ENCODE results near the gene MROH2A.

MROH2A gene

DNA sequence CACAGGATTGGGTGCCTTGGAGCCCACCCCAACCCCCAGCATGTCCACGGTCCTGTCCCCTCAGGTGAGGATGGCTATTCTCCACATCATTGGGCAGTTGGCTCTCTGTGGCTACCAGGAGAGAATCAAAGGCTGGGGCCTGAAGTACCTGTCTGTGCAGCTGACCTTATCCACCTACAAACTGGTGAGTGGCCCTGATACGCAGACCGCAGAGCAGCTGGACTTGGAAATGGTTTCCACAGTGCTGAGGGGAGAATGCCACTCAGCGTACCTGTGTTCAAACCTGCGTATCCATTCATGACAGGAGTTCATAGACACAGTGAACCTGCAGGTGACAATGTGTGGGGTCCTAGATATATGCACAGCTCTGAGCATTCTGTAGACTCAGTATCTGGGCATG, 21.6 kb downstream of the MROH2A start:
- DNase-seq = no peak

DNA sequence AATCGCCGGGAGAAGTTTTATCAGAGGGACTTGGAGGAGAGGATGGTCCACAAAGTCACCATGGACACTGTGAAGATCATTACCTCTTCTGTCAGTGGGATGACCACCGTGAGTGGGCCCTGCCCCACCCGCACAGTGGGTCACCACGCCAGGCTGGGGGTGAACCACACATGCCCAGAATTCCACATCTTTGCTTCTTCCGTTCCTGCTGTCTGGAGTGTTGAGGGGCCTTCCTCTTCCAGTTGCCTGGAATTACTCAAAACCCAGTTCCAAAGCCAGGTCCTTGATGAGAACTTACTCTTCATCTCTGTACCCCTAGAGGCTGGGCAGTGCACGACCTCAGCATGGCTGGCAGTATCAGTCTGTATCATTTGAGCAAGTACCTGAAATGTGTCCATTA, 22.1 kb downstream of the MROH2A start:
- DNase-seq = no peak

DNA sequence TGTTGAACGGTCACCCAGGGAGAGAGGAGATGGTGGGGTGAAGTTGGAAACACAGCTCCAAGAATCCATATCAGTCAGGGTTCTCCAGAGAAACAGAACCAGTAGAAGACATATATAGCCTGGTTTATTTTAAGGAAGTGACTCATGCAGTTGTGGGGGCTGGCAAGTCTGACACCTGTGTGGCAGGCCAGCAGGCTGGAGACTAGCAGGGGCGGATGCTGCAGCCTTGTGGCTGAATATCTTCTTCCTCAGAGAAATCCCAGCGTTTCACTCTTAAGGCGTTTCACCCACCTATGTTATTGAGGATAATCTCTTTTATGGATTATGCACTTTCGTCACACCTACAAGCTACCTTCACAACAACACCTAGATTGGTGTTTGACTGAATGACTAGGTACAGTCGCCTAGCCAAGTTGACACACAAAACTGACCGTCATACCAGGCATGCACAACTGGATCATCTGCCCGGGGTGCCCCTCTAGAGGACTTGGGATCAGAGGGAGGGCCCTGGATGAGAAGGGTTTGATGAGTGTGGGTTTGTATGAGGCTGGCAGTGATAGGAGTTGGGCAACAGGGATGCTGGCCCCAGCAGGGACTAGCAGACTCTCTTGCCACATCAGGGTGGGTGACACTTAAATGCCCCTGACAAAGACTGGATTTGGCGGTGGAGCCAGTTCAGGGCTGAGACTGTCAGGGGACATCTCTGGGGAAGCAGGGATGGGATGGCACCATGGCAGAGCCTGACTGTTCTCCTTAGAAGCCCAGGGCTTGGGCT, 23.4 kb downstream of the MROH2A start:
- DNase-seq = no peak

DNA sequence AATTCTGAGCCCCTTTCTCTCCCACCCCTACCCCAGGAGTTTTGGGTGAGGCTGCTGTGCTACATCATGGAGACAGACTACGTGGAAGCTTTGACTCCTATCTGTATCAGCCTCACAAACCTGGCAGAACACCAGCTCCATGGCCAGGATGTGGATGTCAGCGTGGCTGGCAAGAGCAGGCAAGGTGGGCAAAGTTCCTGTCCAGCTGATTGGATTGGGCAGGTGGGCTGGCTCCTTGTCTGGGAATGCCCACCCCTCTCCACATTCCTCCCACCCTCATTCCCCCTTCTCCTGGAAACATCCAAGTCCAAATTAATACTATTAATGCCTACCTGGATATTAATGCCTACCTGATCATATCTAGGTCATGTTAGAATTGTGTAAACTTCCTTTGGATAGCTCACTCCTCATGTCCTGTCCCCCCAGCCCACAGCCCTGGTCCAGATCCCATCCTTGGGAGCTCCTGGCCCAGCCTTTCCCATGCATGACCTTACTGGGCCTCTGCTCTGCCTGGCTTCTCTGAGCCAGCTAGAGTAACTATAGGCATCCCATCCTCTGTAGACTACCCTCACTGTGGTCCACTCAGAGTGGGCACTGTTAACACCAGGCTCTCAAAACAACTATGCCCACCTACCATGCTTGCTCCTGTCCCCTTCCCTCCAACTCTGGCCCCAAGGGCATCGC, 24.1 kb downstream of the MROH2A start:
- DNase-seq = no peak

DNA sequence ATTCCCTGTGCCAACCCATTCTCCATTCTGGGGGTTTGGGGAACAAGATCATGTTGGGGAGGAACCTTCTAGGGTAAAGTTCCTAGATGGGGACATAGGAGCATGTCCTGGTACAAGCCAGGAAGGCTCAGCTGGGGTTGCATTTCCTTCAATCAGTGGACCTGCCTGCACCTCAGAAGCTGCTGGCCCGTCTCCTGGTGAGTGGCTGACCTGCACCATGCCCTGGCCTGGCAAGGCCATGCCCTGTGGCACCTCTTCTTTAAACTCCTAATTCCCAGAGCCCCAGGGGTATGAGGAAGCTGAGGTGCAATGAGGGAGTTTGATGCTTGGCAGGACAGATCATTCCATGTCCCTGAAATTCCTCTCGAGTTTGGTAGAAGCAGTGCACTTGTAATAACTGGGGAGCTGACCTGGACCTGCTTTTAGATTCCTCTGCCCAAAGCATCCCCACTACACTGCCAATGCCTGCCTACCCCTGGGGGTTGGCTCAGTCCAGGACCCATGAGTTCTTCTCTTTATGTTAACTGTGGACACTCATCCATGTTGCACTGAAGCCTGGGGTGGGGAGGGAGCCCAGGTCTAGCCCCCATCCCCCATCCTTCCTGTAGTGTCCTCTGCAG, 25.3 kb downstream of the MROH2A start:
- DNase-seq = no peak

DNA sequence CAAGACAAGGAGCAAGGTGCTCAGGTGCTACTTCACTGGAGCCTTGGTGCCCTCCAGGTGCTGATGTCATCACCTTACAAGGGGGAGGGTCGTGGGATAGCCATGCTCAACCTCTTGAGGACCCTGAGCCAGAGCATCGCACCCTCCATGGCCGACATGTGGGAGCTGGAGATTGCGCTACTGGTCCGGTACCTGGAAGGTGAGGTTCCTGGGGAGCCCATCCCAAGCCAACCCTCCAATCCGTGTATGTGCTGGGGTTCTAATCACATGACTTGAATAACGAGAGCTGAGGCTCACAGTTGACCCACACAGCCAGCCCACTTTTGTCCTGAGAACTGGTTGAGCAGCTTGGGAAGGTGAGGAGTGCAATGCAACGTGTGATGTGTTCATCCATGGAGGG, 25.9 kb downstream of the MROH2A start:
- DNase-seq = no peak

DNA sequence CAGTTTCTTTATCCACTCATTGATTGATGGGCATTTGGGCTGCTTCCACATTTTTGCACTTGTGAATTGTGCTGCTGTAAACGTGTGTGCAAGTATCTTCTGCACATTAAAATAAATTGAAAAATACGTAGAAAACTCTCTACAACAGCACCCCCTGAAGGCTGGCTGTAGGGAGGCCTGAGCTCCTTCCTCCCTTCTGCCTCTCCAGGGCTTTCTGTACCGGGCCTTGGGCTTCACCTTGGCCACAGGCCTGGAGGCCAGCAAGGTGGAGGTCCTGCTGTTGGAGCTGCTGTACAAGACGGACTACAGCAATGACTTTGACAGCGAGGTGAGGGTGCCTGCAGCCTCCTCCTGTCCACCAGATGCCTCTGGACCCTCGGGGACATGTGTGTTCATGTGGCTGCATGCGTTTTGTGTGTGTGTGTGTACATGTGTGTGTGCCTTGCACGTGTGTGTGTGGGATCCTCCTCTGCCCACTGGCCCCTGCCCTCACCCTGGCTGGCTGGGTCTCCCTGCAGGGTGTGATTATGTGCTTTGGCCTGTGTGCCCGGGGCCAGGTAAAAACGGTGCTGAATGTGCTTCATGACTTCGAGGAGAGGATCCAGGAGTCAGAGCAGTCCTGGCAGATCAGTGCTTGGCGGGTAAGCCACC, 29.2 kb downstream of the MROH2A start:
- DNase-seq = no peak

DNA sequence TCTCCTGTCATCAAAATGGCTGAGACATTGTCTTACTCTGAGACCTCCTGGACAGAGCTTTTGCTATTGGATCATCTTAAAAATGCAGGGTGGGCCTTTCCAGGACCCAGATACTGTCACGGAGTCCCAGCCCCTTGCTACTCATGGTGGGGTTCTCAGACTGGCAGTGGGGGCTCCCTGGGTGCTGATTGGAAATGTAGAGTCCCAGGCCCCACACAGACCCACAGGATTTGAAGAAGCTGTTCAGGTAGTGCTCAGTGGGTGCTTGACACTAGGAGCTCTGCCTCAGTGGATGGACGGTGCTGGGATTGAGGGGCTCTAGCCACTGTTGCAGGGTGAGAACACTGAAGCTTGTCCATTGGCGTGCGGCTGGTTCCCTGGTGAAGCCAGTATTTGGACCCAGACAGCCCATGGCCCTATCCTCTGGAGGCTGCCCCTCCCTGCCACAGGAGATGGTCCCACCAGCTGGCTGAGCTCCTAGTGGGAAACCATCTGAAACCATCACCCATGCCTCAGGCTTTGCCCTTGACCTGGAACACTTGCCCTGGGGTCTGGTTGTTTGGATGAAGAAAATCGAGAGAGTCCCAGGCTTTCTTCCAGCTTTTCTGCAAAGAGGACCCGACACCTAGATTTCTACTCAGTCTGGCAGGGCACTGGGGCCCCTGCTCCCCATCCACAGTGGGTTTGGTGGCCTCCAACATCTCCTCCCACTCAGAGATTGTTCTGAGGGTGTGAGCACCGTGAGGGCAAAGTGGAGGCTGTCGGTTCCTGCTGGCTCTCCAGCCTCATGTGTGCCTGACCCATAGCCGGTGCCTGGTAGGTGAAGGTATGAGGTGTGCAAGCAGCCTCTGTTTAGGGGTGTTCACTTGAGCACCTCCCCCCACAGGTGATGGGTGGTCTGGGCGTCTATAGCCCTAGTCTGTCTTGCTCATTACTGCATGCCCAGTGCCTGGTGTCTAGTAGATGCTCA, 30.1 kb downstream of the MROH2A start:
- DNase-seq = no peak

DNA sequence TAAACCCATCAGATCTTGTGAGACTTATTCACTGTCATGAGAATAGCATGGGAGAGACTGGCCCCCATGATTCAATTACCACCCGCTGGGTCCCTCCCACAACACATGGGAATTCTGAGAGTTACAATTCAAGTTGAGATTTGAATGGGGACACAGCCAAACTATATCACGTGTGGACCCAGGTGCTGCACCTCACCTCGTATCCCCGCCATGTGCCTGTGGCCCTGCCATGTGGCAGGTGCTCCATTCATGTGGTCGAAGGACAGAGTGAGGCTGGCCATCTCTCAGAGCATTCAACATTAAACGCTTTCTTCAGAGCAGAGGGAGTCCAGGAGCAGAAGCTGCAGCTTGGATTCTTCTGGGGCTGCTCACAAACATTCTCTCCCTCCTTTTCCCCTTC, 32.3 kb downstream of the MROH2A start:
- DNase-seq = no peak

DNA sequence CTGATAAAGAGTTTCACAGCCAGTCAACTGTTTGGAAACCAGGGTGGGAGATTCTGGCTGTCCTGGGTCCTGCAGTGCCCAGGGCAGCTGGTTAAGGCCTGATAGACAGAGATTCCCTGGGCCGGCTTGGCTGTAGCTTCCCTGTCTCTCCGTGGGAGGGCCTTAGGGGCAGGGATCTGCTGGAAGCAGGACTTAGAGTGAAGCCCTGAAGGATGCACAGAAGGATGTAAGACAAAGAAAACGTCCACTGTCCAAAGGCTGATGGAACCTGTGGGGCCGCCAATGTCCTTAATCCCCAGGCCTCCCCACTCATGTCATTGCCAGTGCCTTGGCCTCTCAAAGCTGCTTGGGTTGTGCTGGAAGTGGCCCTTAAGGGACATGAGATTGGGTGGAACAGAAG, 33.0 kb downstream of the MROH2A start:
- no peak for DNase-seq

DNA sequence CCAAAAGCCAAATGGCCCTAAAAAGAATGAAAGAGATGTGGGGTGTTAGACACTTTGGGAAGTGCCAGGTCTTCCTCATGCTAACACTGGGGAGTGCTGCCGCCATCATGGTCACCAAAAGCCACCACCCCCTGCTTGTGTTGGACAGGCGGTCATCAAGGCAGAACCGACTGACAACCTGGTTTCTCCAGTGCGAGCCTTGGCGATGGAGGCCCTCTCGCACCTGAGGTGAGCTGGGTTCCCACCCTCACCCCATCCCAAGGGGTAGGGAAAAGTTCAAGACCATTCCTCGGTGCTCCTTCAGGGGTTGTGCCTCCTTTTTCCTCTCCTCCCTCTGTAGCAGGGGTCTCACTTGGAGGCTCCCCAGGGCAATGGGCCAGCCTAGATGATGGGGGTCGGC, 33.6 kb downstream of the MROH2A start:
- DNase-seq = no peak

DNA sequence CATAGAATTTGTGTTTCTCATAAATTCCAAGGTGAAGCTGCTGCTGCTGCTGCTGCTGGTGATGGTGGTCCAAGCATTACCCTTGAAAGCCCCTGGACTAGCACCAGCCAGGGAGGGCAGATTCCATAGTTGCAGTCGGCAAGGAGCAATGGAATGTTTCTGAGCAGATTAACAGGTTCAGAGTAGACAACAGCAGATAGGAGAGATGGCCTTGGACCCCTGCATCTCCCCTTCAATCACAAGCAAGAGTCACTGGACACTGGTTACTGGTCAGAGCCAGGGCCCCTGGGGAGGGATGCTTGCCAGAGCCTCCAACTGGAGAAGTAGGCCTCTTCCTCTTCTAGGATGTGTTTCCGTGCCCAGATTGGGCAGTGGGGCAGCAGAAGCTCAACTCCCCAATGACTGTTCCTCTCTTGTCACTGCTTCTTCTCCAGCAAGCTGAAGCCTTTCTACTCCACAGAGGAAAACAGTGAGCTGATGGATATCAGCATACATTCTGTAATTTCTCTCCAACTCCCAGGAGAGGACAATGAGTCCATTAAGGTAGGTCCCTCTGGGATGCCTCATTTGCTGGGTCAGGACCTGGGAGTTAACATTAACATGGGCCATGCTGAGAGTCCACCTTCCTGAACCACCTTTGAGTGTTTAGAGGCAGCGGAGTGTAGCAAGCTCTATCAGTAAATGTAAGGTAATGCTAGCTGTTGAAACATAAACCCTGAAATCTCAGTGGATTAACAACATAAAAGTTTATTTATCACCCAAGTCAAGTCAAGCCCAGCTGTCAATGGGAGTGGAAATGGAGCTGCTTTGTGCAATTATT, 35.3 kb downstream of the MROH2A start:
- no peak for DNase-seq

DNA sequence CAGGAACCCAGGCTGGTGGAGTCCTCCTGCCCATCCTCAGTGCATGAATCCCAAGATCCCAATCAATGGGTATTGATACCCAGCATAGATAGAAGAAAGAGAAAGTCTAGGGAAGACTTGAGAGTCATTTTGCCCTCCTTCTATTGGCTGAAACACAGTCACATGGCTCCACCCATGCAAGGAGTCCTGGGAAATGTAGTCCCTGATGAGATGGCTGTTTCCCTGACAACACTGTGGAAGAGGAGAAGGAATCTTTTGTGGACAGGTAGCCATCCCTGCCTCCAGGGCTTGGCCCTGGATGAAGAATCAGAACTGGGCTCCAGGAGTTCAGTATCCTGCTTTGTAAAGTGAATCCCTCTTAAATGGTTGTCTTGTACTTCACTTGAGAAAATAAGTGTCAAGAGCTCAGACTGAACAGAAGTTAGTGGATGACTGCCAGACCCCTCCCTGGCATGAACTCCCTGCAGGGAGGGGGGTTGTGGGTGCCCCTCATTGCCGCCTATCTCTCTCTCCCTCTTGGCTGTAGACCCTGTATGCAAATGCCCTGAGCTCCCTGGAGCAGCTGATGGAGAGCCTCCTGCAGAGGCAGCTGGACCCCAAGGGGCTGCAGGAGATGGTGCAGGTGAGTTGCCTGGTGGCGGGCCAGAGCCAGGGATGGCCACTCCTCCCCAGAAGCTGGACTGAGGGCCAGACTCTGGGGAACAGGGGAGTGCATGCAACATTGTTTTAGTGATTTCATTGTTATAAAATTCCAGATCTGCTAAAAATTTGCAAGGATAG, 36.1 kb downstream of the MROH2A start:
- DNase-seq = no peak

DNA sequence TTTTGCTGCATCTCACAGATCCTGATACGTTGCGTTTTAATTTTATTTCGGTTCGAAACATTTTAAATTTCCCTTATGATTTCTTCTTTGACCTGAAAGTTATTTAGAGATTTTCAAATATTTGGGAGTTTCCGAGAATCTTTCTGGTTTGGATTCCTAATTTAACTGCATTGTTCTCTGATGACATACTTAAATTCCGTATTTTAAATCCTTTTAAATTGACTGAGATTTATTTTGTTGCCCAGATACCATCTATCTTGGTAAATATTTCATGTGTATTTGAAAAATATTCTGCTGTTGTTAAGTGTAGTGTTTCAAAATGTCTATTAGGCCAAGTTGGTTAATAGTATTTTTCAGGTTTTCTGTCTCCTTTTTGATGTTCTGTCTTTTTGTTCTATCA, 37.7 kb downstream of the MROH2A start:
- DNase-seq = no peak

DNA sequence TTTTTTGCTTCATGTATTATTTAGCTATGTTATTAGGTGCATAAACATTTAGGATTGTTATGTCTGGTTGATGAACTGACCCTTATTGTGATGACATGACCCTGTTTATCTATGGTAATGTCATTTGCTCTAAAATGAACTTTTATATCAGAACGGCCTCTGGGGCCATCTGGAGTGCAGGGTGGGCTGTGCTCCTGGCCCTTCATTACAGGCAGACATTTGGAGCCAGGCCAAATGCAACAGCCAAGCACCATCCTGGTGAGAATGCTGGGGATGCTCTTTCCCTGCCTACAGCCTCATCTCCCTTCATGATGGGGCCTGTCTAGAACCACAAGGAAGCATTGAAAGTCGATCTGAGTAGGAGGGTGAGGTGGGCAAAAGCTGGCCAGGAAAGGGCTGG, 38.2 kb downstream of the MROH2A start:
- no peak for DNase-seq

DNA sequence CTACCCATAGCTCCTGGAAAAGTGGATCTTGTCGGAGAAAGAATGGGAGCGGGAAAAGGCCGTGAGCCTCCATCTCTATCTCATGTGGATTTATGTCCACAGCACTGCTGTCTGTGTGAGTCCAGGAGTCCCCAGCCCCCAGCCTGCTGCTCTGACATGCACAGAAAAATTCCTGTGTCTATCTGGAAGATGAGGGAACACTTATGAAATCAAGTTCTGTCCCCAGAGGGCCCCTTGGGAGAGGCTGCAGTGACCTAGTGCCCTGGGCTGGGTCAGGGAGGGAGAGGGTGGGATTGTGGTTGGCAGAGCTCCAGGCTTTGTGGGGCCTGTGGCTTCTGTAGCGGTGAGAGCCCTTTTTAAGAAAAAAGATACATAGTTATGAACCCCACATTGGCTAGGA, 38.6 kb downstream of the MROH2A start:
- DNase-seq = no peak

DNA sequence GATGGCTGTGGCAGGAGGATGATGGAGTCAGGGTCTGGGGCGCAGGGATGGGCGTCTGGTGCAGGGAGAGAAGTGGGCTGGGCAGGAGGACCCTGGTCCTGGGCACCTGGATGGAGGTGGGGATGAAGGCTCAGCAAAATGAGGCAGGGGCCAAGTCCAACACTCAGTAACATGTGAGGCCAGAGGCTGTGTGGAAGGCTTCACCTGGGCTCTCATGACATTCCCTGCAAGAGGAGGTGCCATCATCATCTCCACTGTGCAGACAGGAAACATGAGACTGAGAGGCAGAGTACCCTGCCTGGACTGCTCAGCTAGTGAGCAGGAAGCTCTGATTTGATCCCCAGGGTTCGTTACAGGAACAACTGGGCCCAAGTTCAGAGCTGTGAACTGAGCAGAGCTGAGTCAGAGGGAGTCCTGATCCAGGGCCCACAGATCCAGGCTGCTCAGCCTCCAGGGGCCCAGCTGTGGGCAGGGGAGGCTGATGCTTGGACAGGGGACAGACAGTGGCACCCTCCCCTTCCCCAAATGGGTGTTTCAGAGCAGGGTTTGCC, 39.3 kb downstream of the MROH2A start:
- DNase-seq = no peak

DNA sequence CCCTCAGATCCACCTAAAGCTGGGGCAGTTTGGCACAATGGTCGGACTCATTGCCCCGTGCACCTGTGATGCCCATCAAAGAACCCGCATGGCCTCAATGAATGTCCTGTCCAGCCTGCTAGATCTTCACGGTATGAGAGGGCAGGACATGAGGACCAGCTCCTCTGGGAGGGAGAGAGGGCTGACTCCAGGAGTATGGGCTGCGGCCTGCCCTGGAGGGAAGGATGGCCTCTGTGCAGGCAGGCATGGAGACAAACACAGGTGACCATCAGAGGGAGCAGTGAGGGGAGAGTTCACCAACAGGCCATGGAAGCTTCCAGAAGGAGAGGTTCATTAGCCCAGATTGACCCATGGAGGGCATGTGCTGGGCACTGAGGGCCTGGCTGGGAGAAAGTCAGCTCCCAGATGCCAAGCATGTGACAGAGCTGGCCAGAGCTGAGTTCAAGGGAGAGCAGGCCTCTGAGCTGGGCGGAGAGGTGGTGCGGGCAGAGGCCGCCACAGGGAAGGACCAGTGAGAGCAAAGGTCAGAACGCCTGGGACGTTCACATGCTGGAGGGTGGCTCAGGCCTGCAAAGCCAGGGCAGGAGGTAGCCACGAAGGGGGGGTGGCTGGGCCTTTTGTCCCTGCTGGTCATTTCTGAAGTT, 40.0 kb downstream of the MROH2A start:
- no peak for DNase-seq

All from central memory CD4-positive, alpha-beta T cell (primary cell).